Posterior vena cava (tissue), 2 donors: ENCODE data around the gene ZNF587. TPM values are rescaled to one million over a fixed set of nuclear protein-coding genes. Genes with fewer than 3 reads are reported as not detected.
"Not testable (repeated sequence)": the region's sequence is repeated elsewhere in the genome, so short reads cannot be mapped to it uniquely, and the experiment has no call there.

Source experiments
- DNase-seq: peaks from one replicate; pipeline ENCODE4 v3.0.0-alpha.2; 2020; ENCODE audit warnings: low spot score
- intact Hi-C, 2 donors: fragments of 100-400 bp; cut with DNase I; formaldehyde crosslinking; loops; one replicate each; pipeline versions ENCODE4 v1.14.1 to v1.14.2; 2022 to 2023
- long read RNA-seq, 2 donors: library from polyadenylated mRNA; unstranded; transcript quantifications; one replicate each; pipeline ENCODE4 v2.0.0, GENCODE V29; 2020 to 2021
- total RNA-seq, 2 donors: library from RNA; stranded (reverse); fragmentation: NEBNext Ultra II Directional; extraction: Animal tissue kit (Norgen Biotek cat#: 25700); gene quantifications; one replicate each; pipeline ENCODE4 v1.2.1, GENCODE V29; 2021
- donor health status: DM: yes; HTN: yes; CAD: no.
- donor health status: DM: yes; HTN: yes; CAD: no.

ZNF587 gene
- 10 to 100 TPM; 18.3 to 22.2 TPM for total RNA-seq
- long read RNA-seq, donor 1, partial matches to known transcripts, result 0 of 1 reads
- long read RNA-seq, donor 1, other reads (novel, unspliced or antisense), result 1 of 1 reads
- long read RNA-seq, donor 2, partial matches to known transcripts, result 0 of 3 reads
- long read RNA-seq, donor 2, other reads (novel, unspliced or antisense), result 1 of 3 reads

DNA sequence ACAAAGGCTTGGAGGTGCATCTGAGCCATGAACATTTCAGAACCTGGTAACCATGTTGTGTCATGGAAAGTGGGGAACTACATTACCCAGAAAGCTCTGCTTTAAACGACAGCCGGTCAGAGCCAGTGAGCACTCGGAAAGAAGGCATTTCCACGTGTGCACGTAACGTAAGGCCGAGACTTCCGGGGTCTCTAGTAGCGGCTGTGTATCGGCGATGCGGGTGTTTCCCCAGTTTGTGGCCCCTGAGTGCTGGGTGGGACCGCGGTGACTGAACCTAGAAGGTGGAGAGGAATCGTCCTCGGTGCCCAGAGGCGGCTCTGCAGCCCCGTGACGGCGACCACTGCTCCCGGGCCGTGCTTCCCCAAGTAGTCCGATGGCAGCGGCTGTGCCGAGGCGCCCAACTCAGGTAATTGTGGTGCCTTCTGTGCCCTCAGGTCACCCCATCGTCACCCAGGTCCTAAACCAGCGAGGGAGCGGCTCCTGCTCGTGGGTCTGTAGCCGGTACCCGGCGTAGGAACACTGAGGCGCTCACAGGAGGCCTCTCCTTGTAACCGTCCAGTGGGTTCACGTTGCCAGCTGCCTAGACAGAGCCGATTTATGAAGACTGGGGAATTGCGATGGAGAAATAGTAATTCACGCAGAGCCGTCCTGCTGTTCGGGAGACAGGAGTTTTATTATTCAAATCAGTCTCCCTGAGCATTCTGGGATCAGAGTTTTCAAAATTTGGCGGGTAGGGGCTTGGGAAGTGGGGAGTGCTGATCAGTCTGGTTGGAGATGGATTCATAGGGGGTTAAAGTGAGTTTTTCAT, at the start of gene ZNF587:
Gene ZNF587 (plus strand): TSS at position 194 of the 808 bp plus-strand sequence. CDS start 180 bp downstream, at position 374.
- DNase-seq, result peak; percentile 89
- intact Hi-C loops, result not testable (repeated sequence)

DNA sequence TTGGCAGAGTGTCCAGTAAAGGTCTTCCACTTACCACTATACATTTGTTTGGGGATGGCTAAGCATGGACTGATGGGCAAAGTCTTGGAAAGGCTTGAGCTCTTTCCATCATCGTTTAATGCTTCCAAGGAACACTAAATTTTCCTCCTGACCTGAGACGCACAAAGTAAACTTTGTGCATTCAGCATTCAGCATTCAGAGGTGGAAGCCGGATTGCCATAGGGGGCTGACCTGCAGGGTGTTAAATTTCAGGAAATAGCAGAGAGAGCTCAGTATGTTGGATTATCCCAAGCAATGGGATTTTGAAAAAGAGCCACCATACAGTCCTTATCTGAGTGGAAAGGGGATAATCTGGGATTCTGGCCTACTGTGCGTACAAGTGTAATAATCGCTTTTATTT, 49.0 kb upstream of the ZNF587 start:
- DNase-seq, result no peak
- intact Hi-C loops, result no loop called here

DNA sequence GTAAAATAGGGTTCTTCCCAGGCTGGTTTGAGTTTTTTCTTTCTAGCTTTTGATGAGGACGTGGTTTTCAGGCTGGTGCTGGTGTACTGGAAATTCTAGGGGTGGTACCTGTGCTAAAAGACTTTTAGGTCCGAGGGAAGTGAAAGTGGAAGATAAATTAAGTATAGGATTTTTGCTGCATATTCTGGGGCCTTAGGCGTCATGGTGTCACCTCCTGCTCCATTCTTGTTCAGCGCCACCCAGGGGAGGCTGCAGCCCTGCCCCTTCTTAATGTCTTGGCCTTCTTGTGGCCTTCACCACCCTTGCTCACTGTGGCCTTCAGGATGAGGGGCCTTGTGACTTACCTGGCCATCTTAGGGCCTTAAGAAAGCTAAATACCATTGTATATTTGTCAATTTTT, 47.4 kb upstream of the ZNF587 start:
- intact Hi-C loops, result no loop called here

GRCh38 chr19:57803265-57803593, 46.4 kb upstream of the ZNF587 start:
- no peak for DNase-seq
- intact Hi-C loops, result no loop called here

More for the DNA sequence above, 47.4 kb upstream of the ZNF587 start:
- no peak for DNase-seq

DNA sequence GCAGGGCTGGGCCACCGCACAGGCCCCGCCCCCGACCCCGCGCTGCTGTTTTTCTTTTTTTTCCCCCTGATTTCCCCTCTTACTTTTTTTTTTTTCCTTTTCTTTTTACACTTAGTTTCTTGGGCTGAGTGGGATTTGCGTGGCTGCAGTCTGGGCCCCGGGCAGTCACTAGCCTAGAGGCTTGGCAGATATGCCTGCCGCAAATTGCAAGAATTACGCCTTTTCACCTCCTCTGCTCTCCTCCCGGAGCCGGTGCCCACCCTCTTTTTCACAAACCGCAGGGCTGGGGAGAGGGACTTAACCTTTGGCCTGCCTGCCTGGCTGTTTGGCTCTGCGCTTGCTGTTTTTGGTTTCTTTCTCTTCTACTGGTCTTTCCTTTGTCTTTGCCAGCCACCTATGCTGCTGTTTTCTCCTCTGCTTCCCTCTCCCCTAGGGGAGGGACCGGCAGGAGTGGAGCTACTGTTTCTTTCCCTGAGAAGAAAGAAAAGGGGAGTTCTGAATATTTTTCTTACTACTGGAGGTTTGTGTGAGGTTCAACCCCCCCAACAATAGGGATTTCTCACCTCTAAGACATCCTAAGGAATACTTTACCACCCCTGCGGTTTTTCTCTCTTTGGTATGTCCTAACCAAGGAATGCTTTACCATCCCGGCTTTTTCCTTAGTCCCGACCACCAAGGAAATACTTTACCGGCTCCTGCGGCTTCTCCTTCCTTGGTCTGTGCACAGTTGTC, 45.9 kb upstream of the ZNF587 start:
- intact Hi-C loops, result no loop called here
- no peak for DNase-seq

DNA sequence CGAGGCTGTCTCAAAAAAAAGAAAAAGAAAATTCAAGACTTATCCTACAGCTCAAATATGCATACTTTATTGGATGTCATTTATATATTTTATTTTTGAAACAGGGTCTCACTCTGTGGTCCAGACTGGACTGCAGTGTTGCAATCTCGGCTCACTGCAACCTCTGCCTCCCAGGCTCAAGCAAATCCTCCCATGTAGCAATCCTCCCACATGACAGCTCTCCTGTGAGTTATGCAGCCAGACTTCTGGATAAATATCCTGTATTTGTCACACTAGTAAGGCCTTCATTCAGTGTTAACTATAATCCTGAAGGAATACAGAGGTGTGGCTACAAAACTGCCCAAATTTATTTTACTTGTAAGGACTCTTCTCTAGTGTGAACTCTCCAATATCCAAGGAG, 42.1 kb upstream of the ZNF587 start:
- intact Hi-C loops, result no loop called here
- DNase-seq, result no peak

GRCh38 chr19:57810410-57811295, 39.0 kb upstream of the ZNF587 start:
- intact Hi-C loops, DNase-seq: not testable (repeated sequence)

DNA sequence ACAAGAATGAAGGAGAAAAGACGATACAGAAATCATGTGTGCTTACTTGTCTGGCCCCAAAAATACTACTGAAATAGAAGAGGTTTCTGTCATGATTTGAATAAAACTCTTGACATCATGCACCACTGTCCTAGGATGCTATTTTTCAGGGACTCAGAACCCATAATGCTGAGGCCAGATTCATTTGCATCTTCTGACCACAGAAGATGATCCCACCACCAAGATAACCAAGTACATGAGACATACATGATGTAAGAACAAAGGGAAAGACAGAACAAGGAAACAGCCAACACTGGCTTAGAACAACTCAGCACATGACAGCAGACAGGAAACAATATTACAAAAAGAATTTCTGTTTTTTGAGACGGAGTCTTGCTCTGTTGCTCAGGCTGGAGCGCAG, 37.4 kb upstream of the ZNF587 start:
- intact Hi-C loops, result no loop called here

GRCh38 chr19:57812975-57813820, 36.5 kb upstream of the ZNF587 start:
- intact Hi-C loops, DNase-seq: not testable (repeated sequence)

More for the DNA sequence above, 37.4 kb upstream of the ZNF587 start:
- DNase-seq, result no peak

DNA sequence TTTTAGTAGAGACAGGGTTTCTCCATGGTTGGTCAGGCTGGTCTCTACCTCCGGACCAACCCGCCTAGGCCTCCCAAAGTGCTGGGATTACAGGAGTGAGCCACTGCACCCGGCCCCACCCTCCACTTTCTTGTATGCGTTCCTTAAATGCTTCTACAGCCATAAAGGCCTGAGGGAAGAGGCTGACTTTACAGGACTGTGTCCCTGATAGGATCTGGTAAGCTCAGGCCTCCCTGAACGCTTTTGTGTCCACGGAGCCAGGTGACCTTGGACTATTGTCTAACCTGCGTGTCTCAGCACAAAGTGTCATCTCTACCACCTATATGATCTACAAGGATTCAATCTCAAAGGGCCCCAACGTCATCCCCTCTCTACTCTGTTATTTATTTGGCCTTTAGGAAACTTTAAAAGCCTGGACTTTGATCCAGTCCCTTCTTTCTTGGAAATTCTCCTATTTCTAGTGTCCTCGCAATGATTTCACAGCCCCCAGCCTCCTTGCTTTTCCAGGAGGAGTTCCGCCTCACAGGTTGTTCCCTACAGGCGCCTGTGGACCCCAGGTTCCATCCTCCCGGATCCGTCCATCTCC, 35.6 kb upstream of the ZNF587 start:
- no peak for DNase-seq
- intact Hi-C loops, result no loop called here

- intact Hi-C loops, result no loop called here
- peak; percentile 95 for DNase-seq
These were observed 35.0 kb upstream of the ZNF587 start, which contains the start of gene ZNF552 for GRCh38 chr19:57814505-57815246. Gene ZNF552, minus strand, starts transcription at chr19:57814913. Its CDS starts 170 bp downstream, at chr19:57814743.

DNA sequence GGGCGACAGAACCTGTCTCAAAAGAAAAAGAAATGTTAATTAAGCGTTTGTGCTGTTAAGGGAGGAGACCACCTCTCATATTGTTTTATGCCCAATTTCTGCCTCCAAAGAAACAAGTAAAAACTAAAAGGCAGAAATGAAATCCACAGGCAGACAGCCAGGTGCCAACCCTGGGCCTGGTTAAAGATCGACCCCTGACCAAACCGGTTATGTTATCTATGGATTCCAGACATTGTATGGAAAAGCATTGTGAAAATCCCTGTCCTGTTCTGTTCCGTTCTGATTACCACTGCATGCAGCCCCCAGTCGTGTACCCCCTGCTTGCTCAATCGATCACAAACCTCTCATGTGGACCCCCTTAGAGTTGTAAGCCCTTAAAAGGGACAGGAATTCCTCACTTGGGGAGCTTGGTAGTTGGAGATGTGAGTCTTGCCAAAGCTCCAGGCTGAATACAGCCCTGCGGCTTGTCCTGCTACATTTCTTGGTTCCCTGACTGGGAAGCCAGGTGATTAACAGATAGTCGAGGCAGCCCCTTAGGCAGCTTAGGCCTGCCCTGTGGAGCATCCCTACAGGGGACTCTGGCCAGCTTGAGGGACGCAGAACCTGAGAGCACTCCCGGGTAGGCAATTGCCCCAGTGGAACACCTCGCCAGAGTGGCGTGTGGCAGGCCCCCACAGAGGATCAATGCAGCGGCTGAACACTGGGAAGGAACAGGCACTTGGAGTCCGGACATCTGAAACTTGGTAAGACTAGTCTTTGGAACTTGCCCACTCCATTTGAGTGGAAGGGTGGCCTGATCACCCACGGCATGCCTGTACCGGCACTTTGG, 34.2 kb upstream of the ZNF587 start:
- intact Hi-C loops, result no loop called here
- no peak for DNase-seq

- no peak for DNase-seq
- intact Hi-C loops, result no loop called here
These were observed 33.0 kb upstream of the ZNF587 start for GRCh38 chr19:57816652-57817051.

DNA sequence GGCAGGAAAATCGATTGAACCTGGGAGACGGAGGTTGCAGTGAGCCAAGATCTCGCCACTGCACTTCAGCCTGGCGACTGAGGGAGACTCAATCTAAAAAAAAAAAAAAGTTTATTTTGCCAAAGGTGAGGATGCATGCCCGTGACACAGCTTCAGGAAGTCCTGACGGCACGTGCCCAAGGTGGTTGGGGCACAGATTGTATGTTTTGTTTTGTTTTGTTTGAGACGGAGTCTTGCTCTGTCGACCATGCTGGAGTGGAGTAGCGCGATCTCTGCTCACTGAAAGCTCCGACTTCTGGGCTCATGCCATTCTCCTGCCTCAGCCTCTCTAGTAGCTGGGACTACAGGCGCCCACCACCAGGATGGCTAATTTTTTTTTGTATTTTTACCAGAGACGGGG, 31.7 kb upstream of the ZNF587 start:
- no peak for DNase-seq
- intact Hi-C loops, result no loop called here

GRCh38 chr19:57818378-57818777, 31.3 kb upstream of the ZNF587 start:
- intact Hi-C loops, result no loop called here
- DNase-seq, result no peak

DNA sequence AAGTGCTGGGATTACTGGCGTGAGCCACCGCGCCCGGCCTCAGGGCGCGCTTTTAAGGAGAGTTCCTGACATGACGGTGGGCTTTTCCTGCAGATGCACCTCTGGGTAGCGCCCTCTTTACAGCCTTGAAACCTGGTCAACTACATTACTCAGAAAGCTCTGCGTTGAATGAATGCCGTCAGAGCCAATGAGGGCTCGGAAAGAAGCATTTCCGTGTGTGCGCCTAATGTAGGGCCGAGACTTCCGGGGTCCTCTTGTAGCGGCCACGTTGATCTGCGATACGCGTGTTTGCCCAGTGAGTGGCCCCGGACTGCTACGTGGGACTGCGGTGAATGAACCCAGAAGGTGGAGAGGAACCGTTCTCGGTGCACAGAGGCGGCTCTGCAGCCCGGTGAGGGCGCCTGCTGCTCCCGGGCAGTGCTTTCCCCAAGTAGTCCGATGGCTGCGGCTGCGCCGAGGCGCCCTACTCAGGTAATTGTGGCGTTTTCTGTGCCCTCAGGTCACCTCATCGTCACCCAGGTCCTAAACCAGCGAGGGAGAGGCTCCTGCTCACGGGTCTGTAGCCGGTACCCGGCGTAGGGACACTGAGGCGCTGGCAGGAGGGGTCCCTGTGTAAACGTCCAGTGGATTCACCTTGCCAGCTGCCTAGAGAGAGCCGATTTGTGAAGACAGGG, 30.0 kb upstream of the ZNF587 start:
- DNase-seq, result peak; percentile 93
- intact Hi-C loops, result no loop called here
